HepG2 (cell line): ENCODE data around the gene TRIM67. TPM values are rescaled to one million over a fixed set of nuclear protein-coding genes. Genes with fewer than 3 reads are reported as not detected.

Experiments used
- BCL6 ChIP-seq: IDR thresholded peaks from 2 replicates; pipeline ENCODE4 v1.6.1; 2016; ENCODE audit warnings: missing genetic modification reagents, missing compliant biosample characterization
- CREB1 ChIP-seq, 2 experiments: fragments of 450-650 bp in 1 of 2; IDR thresholded peaks; 2 replicates each; pipeline ENCODE4 v1.6.1; 2016 to 2017; ENCODE audit warnings: control low read depth in 1 of 2, mild to moderate bottlenecking in 1 of 2, missing compliant biosample characterization in 1 of 2, missing genetic modification characterization in 1 of 2
- EZH2 ChIP-seq: conservative IDR thresholded peaks from 2 replicates; pipeline ENCODE4 v1.6.1; 2012; ENCODE audit warnings: mild to moderate bottlenecking, low read depth, low read length, moderate library complexity
- FOXA1 ChIP-seq, 2 experiments: fragments of 450-650 bp in 1 of 2; sonication (generic) in 1 of 2; formaldehyde crosslinking in 1 of 2; IDR thresholded peaks; 2 replicates each; pipeline versions ENCODE4 v1.4.0 to v1.6.1; 2016 to 2020; ENCODE audit warnings: missing genetic modification reagents in 1 of 2
- FOXK1 ChIP-seq: sonication (generic); formaldehyde crosslinking; IDR thresholded peaks from 2 replicates; pipeline ENCODE4 v1.4.0; 2020; ENCODE audit warnings: low read depth, missing genetic modification reagents, borderline replicate concordance
- GFI1 ChIP-seq: sonication (generic); formaldehyde crosslinking; IDR thresholded peaks from 2 replicates; pipeline ENCODE4 v1.5.0; 2020; ENCODE audit warnings: missing genetic modification reagents, mild to moderate bottlenecking, borderline replicate concordance
- HDAC2 ChIP-seq: sonication (generic); formaldehyde crosslinking; IDR thresholded peaks from 2 replicates; pipeline ENCODE4 v1.4.0; 2020; ENCODE audit warnings: missing genetic modification reagents
- JUN ChIP-seq: sonication (generic); formaldehyde crosslinking; IDR thresholded peaks from 2 replicates; pipeline ENCODE4 v1.4.0; 2020; ENCODE audit warnings: mild to moderate bottlenecking, missing genetic modification reagents
- MED1 ChIP-seq: sonication (generic); formaldehyde crosslinking; IDR thresholded peaks from 2 replicates; pipeline ENCODE4 v1.4.0; 2020; ENCODE audit warnings: missing genetic modification reagents
- NCOA2 ChIP-seq: sonication (generic); formaldehyde crosslinking; IDR thresholded peaks from 2 replicates; pipeline ENCODE4 v1.8.0; 2022; ENCODE audit warnings: inconsistent platforms
- NR2F6 ChIP-seq, 2 experiments: IDR thresholded peaks; 2 replicates each; pipeline ENCODE4 v1.6.1; 2016; ENCODE audit warnings: antibody characterized with exemption in 1 of 2, mild to moderate bottlenecking in 1 of 2
- PHF21A ChIP-seq: sonication (generic); formaldehyde crosslinking; IDR thresholded peaks from 2 replicates; pipeline ENCODE4 v1.5.0; 2020; ENCODE audit warnings: mild to moderate bottlenecking, missing genetic modification reagents
- PITX1 ChIP-seq: sonication (generic); formaldehyde crosslinking; IDR thresholded peaks from 2 replicates; pipeline ENCODE4 v1.5.1; 2020; ENCODE audit warnings: mild to moderate bottlenecking, missing genetic modification reagents
- RXRB ChIP-seq: IDR thresholded peaks from 2 replicates; pipeline ENCODE4 v1.6.1; 2016; ENCODE audit warnings: borderline replicate concordance, missing genetic modification reagents, missing compliant biosample characterization
- SOX5 ChIP-seq: IDR thresholded peaks from 2 replicates; pipeline ENCODE4 v1.6.1; 2016; ENCODE audit warnings: borderline replicate concordance
- TP53 ChIP-seq: sonication (generic); formaldehyde crosslinking; conservative IDR thresholded peaks from 2 replicates; pipeline ENCODE4 v1.4.0; 2020; ENCODE audit warnings: missing genetic modification reagents
- YY1 ChIP-seq: IDR thresholded peaks from 2 replicates; pipeline ENCODE4 v1.6.1; 2011; ENCODE audit warnings: low read length, low read depth, moderate library complexity, mild to moderate bottlenecking; ENCODE audit not compliant: insufficient read depth, insufficient replicate concordance
- ZNF24 ChIP-seq: fragments of 450-650 bp; IDR thresholded peaks from 2 replicates; pipeline ENCODE4 v1.6.1; 2017; ENCODE audit warnings: antibody characterized with exemption, mild to moderate bottlenecking
- ZNF264 ChIP-seq: sonication (generic); formaldehyde crosslinking; IDR thresholded peaks from 2 replicates; pipeline ENCODE4 v1.4.0; 2020; ENCODE audit warnings: missing genetic modification reagents
- ZNF724P ChIP-seq: sonication (generic); formaldehyde crosslinking; IDR thresholded peaks from 2 replicates; pipeline ENCODE4 v1.8.0; 2022; ENCODE audit warnings: missing genetic modification reagents, borderline replicate concordance
- ZNF777 ChIP-seq: sonication (generic); formaldehyde crosslinking; IDR thresholded peaks from 2 replicates; pipeline ENCODE4 v1.4.0; 2020; ENCODE audit warnings: missing genetic modification reagents
- polyA plus RNA-seq, 8 experiments: library from polyadenylated mRNA; depleted of rRNA in 3 of 8; stranded (reverse) in 7 of 8; unstranded in 1 of 8; fragments of >200 nt; fragmentation: Illumina TruSeq in 4 of 8; extraction: Trizol in 4 of 8; gene quantifications; 2 replicates each; pipeline versions ENCODE4 v1.2.1 to v1.2.3, GENCODE V29; 2011 to 2016; ENCODE audit warnings: low read depth in 4 of 8, missing spikeins in 1 of 8, mixed read lengths in 1 of 8; ENCODE audit not compliant: insufficient read depth in 1 of 8
- total RNA-seq, 5 experiments: library from RNA; depleted of rRNA; stranded (reverse); fragments of >200 nt; fragmentation: Illumina TruSeq; extraction: Trizol; gene quantifications; 2 replicates each; pipeline ENCODE4 v1.2.3, GENCODE V29; 2016; ENCODE audit warnings: low read depth in 1 of 5
- TF ChIP-seq, protein P1 (sequence below): sonication (generic); formaldehyde crosslinking; IDR thresholded peaks from 2 replicates; pipeline ENCODE4 v1.5.1; 2020; ENCODE audit warnings: mild to moderate bottlenecking, missing genetic modification reagents, borderline replicate concordance
- TF ChIP-seq, protein P2 (sequence below): sonication (generic); formaldehyde crosslinking; IDR thresholded peaks from 2 replicates; pipeline ENCODE4 v1.4.0; 2020; ENCODE audit warnings: missing genetic modification reagents
- TF ChIP-seq, protein P3 (sequence below): IDR thresholded peaks from 2 replicates; pipeline ENCODE4 v1.4.0; 2020; ENCODE audit warnings: mild to moderate bottlenecking, missing genetic modification reagents

TRIM67 gene
- total and polyA plus RNA-seq, 2 of the 13 experiments (the other 11 are each of a cell fraction or from before 2014, with no cell fraction given) = not detected

DNA sequence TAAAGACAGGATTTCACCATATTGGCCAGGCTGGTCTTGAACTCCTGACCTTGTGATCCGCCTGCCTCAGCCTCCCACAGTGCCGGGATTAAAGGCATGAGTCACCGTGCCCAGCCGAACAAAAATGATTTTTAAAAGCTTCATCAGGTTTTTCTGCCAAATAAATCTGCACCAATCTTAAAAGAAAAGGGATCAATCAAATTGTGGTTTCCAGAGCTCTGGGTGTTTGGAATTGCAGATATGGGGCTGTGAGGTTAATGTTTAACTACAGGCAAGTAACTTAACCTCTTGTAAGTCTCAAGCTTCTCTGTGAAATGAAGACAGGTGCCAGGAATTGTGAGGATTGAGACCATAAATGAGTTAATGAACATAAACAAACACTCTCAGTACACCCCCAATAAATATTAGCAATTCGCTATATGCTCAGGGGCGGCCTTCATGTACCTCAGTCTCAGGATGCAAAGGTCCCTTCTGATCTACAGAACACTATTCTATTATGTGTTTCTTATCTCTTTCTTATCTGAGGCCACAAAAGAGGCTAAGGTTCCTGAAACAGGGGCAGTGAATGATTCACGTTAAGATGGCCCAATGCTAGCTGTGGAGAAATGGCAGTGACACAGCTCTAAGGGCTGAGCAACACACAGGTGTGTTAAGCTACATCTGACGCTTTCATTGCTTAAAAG is 72.0 kb downstream of the TRIM67 start (continued):
- TF ChIP-seq GFI1 (CRISPR knock-in tag) (peak; percentile 90), ZNF724P (no peak), RXRB (CRISPR knock-in tag) (peak; percentile 68), ZNF777 (CRISPR knock-in tag) (no peak), CREB1 (IDR thresholded peaks at IDR 0.05) (no peak), CREB1 (CRISPR knock-in tag; IDR thresholded peaks at IDR 0.05) (peak; percentile 75), NCOA2 (CRISPR knock-in tag) (peak; percentile 94), NR2F6 (IDR thresholded peaks at IDR 0.05) (peak; percentile 83), NR2F6 (CRISPR knock-in tag; IDR thresholded peaks at IDR 0.05) (peak; percentile 78), BCL6 (peak; percentile 47; the same call in 1 of the 2 replicates), PITX1 (CRISPR knock-in tag) (peak; percentile 61), ZNF24 (no peak), FOXA1 (IDR thresholded peaks at IDR 0.05) (no peak), FOXA1 (CRISPR knock-in tag; IDR thresholded peaks at IDR 0.05) (peak; percentile 65), MED1 (CRISPR knock-in tag) (peak; percentile 77), YY1 (peak; percentile 68), PHF21A (CRISPR knock-in tag) (peak; percentile 69; the same call in 1 of the 2 replicates), SOX5 (CRISPR knock-in tag) (peak; percentile 76), FOXK1 (peak; percentile 38; the same call in 1 of the 2 replicates), TP53 (CRISPR knock-in tag) (no peak), HDAC2 (CRISPR knock-in tag) (peak; percentile 59; the same call in 1 of the 2 replicates), EZH2 (no peak), JUN (CRISPR knock-in tag) (peak; percentile 43; the same call in 1 of the 2 replicates), ZNF264 (CRISPR knock-in tag) (no peak)
- TF ChIP-seq, protein P1, sequence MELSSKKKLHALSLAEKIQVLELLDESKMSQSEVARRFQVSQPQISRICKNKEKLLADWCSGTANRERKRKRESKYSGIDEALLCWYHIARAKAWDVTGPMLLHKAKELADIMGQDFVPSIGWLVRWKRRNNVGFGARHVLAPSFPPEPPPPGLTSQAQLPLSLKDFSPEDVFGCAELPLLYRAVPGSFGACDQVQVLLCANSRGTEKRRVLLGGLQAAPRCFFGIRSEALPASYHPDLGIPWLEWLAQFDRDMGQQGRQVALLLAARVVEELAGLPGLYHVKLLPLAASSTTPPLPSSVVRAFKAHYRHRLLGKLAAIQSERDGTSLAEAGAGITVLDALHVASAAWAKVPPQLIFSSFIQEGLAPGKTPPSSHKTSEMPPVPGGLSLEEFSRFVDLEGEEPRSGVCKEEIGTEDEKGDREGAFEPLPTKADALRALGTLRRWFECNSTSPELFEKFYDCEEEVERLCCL (CRISPR knock-in tag) = no peak
- TF ChIP-seq, protein P2, sequence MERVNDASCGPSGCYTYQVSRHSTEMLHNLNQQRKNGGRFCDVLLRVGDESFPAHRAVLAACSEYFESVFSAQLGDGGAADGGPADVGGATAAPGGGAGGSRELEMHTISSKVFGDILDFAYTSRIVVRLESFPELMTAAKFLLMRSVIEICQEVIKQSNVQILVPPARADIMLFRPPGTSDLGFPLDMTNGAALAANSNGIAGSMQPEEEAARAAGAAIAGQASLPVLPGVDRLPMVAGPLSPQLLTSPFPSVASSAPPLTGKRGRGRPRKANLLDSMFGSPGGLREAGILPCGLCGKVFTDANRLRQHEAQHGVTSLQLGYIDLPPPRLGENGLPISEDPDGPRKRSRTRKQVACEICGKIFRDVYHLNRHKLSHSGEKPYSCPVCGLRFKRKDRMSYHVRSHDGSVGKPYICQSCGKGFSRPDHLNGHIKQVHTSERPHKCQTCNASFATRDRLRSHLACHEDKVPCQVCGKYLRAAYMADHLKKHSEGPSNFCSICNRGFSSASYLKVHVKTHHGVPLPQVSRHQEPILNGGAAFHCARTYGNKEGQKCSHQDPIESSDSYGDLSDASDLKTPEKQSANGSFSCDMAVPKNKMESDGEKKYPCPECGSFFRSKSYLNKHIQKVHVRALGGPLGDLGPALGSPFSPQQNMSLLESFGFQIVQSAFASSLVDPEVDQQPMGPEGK = peak; percentile 77
- TF ChIP-seq, protein P3, sequence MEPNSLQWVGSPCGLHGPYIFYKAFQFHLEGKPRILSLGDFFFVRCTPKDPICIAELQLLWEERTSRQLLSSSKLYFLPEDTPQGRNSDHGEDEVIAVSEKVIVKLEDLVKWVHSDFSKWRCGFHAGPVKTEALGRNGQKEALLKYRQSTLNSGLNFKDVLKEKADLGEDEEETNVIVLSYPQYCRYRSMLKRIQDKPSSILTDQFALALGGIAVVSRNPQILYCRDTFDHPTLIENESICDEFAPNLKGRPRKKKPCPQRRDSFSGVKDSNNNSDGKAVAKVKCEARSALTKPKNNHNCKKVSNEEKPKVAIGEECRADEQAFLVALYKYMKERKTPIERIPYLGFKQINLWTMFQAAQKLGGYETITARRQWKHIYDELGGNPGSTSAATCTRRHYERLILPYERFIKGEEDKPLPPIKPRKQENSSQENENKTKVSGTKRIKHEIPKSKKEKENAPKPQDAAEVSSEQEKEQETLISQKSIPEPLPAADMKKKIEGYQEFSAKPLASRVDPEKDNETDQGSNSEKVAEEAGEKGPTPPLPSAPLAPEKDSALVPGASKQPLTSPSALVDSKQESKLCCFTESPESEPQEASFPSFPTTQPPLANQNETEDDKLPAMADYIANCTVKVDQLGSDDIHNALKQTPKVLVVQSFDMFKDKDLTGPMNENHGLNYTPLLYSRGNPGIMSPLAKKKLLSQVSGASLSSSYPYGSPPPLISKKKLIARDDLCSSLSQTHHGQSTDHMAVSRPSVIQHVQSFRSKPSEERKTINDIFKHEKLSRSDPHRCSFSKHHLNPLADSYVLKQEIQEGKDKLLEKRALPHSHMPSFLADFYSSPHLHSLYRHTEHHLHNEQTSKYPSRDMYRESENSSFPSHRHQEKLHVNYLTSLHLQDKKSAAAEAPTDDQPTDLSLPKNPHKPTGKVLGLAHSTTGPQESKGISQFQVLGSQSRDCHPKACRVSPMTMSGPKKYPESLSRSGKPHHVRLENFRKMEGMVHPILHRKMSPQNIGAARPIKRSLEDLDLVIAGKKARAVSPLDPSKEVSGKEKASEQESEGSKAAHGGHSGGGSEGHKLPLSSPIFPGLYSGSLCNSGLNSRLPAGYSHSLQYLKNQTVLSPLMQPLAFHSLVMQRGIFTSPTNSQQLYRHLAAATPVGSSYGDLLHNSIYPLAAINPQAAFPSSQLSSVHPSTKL (CRISPR knock-in tag) = peak; percentile 85
